SKM-1 (cell line): ENCODE measurements around the gene DCAKD.

Experiments
- DNase-seq: peaks from one replicate; lab custom pipeline; 2025; ENCODE audit not compliant: unreplicated experiment; lab: John Stamatoyannopoulos, UW

DCAKD gene

GRCh38 chr17:45031231-45032173 is 19.9 kb downstream of the DCAKD start:
- no peak for DNase-seq

DNA sequence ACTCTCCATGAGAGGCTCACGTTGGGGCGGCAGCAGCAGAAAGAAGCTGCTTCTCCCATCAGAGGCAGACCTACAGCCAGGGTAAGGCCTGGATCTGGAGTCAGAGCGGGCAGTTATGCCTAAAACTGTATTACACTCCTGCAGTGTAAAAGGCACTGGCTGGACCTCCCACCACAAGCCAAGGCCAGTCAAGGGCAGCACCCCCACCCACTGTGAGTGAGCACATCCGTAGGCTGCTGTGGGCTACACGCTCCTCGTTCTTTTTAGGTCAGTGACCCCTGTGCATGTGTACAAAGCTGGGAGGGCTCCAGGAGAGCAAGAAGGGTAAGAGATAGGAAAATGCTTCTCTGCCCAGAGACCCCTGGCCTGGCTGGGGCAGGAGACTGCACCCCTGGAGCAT is 20.7 kb downstream of the DCAKD start:
- DNase-seq: no peak

GRCh38 chr17:45029758-45030423 is 21.5 kb downstream of the DCAKD start:
- no peak for DNase-seq

DNA sequence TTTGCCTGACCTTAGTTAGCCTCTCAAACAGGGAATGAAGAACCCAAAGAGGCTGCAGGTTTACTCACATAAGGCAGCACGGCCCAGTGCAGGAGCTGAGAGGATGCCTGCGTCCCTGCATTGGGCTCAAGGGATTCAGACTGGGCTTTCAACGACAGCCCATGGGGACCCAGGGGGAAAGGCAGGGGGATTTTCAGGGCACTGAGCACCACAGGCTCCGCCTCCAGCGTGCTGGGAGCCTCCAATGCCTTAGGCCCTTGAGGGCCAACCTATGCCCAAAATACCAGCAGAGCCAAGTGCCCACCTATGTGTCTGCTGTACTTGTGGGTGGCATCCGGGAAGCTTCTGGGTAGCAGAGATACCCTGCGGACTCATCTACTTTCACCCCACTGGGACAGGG is 22.3 kb downstream of the DCAKD start:
- DNase-seq: no peak

GRCh38 chr17:45022655-45023339 is 28.6 kb downstream of the DCAKD start:
- DNase-seq: no peak

DNA sequence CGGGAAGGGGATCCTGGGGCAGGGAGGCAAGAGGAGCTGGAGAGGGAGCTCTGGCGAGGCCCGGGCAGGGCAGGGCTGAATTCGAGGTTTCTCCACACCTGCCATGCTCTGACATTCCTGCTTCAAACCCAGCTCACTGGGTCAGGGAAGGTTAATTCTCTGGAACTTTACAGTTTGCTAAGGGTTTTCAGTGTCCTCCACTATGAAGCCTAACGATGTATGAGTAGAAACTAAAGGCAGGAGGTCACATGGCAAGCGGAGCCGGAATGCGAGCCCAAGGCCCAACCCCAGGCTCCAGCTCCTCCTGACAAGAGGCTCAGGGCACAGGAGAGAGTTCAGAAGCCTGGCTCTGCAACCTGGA is 29.2 kb downstream of the DCAKD start:
- DNase-seq: no peak

DNA sequence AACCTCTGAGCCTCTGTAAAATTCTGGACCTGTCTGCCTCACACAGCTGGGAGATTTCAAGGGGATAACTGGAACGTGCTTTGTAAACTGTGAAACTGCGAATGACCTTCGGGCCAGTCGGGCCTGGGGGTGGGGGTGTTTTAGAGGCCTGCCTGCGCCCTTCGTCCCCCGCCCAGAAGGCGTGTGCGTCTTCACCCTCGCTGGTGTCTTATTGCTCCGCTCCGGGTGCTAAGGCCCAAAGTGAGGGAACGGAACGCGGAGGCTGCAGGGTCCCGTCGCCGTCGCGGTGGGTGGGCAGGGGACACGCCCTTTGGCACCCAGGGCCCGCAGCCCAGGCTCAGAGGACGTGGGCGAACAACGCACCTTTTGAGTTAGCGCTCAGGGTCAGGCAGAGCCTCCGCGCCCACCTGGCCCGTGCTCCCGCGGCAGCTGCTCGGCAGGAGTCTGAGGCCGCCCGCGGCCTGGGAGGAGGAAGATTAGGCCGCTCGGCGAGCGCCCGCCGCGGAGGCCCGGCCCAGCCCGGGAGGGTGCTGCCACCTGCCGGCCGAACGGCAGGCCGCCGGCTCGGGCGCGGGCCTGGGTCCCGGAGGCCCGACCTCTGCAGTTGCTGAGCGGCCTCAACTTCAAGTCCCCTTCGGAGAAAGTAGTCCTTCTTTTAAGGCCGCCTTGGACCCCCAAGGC is 29.7 kb downstream of the DCAKD start:
- peak; percentile 42 for DNase-seq

DNA sequence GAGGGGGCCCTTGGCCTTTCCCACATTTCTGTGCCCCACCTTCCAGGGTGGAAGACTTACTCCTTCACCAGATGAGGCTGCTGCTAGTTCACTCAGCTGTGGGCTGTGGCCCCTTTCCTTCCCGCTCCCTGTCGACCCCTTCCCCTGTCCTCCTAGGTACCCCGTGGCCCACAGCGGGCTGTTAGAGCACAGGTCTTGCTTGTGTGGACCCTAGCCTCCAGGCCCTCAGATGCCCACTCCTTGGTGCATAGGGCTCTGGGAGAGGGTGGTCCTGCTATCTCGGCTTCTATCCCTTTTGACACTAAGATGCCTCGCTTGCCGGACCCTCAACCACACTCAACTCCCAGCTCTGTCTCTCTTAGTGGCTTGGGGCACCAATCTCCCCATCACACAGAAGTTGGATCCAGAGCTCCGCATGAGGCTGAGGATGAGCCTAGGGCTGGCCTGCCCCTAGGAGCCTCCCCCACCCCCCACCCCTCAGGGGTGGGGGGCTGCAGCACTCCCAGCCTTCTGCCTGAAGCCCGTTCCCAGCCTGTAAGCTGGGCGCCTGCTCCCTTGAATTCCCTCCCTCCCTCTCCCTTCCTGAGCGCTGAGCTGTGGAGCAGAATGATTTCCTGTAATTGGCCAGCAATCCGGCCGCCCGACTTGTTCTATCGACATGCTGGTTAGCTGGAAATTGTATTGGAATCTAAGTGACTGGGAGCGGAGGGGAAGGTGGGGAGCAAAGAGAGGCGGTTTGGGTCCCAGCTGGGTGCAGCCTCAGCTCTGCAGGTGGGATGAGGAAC is 30.9 kb downstream of the DCAKD start:
- DNase-seq: no peak

GRCh38 chr17:45018848-45019711 is 32.4 kb downstream of the DCAKD start:
- no peak for DNase-seq

GRCh38 chr17:45018514-45018847 is 33.0 kb downstream of the DCAKD start:
- no peak for DNase-seq

DNA sequence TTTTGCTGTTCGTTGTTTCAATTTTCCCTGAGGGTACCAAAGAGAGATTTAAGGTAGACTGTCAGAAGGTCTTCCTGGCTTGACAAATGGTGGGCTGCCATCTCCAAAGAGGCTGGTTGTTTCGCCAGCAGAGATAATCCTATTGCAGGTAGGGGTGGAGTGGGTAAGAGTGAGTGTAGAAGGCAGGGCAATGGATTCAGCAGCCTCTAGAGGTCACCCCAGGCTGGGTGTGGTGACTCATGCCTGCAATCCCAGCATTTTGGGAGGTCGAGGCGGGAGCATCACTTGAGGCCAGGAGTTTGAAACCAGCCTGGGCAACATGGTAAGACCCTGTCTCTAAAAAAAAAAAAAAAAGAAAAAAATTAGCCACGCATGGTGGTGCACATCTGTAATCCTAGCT is 34.6 kb downstream of the DCAKD start:
- DNase-seq: no peak

- DNase-seq: no peak
Measured at GRCh38 chr17:45016237-45016636, 35.2 kb downstream of the DCAKD start.

DNA sequence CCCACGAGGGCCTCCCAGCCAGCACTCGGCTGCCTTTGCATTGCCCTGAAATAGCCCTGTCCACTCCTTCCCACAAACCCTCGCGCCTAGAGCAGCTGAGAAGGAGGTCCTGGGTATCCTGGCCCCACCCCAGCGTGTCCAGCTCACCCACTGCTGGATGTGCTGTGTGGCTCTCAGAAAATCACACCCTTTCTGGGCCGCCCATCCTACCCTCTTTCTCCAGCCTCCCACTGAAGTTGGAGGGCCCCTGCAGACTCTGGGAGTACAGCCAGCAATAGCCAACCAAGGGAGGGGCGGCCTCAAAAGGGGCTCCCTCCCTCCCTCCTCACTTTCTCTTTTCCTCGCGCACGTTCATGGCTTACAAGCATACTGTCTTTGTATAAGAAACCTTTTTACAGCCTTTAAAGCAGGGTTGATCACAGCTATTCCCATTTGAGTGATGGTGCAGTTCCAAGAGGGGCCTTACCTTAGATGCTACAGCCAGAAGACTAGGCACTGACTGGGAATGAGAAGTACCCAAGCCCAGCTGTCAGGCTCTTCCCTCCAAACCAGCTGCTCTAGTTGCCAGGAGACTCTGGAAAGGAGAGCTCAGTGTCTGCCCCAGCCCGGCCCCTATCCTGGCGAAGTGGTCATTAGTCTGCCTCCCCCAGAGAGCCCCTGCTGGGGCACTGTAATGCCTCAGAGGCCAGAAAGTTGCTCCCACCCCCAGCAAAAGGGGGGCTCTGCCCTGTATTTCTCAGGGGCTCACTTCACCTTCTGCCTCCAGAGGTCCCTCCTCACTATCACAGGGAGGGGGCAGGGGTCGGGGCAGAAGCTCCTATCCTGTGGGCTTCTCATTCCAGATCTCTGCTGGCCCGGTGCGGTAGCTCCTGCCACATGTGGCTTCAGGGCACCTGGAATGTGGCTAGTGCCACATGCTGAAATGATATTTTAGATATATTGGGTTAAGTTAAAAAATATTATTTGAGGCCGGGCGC is 38.1 kb downstream of the DCAKD start:
- DNase-seq: no peak

DNA sequence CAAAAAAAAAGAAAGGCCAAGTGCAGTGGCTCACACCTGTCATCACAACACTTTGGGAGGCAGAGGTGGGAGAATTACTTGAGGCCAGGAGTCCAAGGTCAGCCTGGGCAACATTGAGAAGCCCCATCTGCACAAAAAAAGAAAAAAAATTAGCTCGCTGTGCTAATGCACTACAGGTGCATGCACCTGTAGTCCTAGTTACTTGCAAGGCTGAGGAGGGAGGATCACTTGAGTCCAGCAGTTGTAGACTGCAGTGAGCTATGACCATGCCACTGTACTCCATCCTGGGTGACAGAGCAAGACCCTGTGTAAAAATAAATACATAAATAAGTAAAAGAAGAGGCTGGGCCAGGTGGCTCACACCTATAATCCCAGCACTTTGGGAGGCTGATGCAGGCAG is 39.7 kb downstream of the DCAKD start:
- no peak for DNase-seq

GRCh38 chr17:45009676-45010467 is 41.6 kb downstream of the DCAKD start:
- no peak for DNase-seq

GRCh38 chr17:45008216-45008615 is 43.2 kb downstream of the DCAKD start:
- DNase-seq: peak; percentile 42

GRCh38 chr17:45006927-45007461 is 44.4 kb downstream of the DCAKD start:
- DNase-seq: no peak
